Measurements from ENCODE around the gene GADD45A. TPM values are rescaled to one million over a fixed set of nuclear protein-coding genes. Genes with fewer than 3 reads are reported as not detected.

GADD45A gene
- total RNA-seq, 1 donor from 2014 or later, result 16.4 TPM

- Histone ChIP-seq H3K4me3 (no peak overlapping the region), H3K27me3 (no peaks in the 10 kb centered on the region), H3K36me3 (no peaks in the 10 kb centered on the region), H3K27ac (no peak overlapping the region), H3K4me1 (peaks cover 17% of the 10 kb centered on the region), H3K9me3 (no peaks in the 10 kb centered on the region)
- intact Hi-C loops (cut with DNase I), result no loop called here
- no peak for TF ChIP-seq CTCF (IDR thresholded peaks at IDR 0.05)
- DNase-seq, result no peak
- ATAC-seq, result no peak
Measured at GRCh38 chr1:67676946-67677345, 8.1 kb upstream of the GADD45A start.

- no peak for TF ChIP-seq CTCF (IDR thresholded peaks at IDR 0.05)
- no peak overlapping the region for H3K27ac ChIP-seq
- H3K36me3 ChIP-seq, result no peaks in the 10 kb centered on the region
- no peak for DNase-seq
- no peak overlapping the region for H3K4me3 ChIP-seq
- no peaks in the 10 kb centered on the region for H3K9me3 ChIP-seq
- no peaks in the 10 kb centered on the region for H3K27me3 ChIP-seq
- no peak for ATAC-seq
- H3K4me1 ChIP-seq, result peaks cover 17% of the 10 kb centered on the region
- intact Hi-C loops (cut with DNase I), result no loop called here
Measured at GRCh38 chr1:67677408-67677807, 7.6 kb upstream of the GADD45A start.

GRCh38 chr1:67677930-67678329, 7.1 kb upstream of the GADD45A start:
- no peaks in the 10 kb centered on the region for H3K9me3 ChIP-seq
- peaks cover 17% of the 10 kb centered on the region for H3K4me1 ChIP-seq
- H3K27ac ChIP-seq, result no peak overlapping the region
- ATAC-seq (no peak), DNase-seq (no peak)
- H3K27me3 ChIP-seq, result no peaks in the 10 kb centered on the region
- H3K36me3 ChIP-seq, result no peaks in the 10 kb centered on the region
- H3K4me3 ChIP-seq, result no peak overlapping the region
- intact Hi-C loops (cut with DNase I), result no loop called here
- TF ChIP-seq CTCF (IDR thresholded peaks at IDR 0.05), result no peak

- no peak for TF ChIP-seq CTCF (IDR thresholded peaks at IDR 0.05)
- Histone ChIP-seq H3K27ac (no peak overlapping the region), H3K27me3 (no peaks in the 10 kb centered on the region), H3K9me3 (no peaks in the 10 kb centered on the region), H3K36me3 (no peaks in the 10 kb centered on the region), H3K4me3 (no peak overlapping the region), H3K4me1 (peaks cover 14% of the 10 kb centered on the region)
- DNase-seq (no peak), ATAC-seq (no peak)
- intact Hi-C loops (cut with DNase I), result no loop called here
Measured at GRCh38 chr1:67679691-67680090, 5.3 kb upstream of the GADD45A start.

- Histone ChIP-seq H3K4me3 (no peak overlapping the region), H3K27ac (no peak overlapping the region), H3K27me3 (no peaks in the 10 kb centered on the region), H3K9me3 (no peaks in the 10 kb centered on the region), H3K4me1 (peaks cover 7% of the 10 kb centered on the region), H3K36me3 (no peaks in the 10 kb centered on the region)
- no peak for TF ChIP-seq CTCF (IDR thresholded peaks at IDR 0.05)
- intact Hi-C loops (cut with DNase I), result no loop called here
- ATAC-seq, result no peak
- no peak for DNase-seq
Measured at GRCh38 chr1:67680486-67680885, 4.5 kb upstream of the GADD45A start.

GRCh38 chr1:67682659-67683197, 2.3 kb upstream of the GADD45A start:
- Histone ChIP-seq H3K27ac (no peak overlapping the region), H3K36me3 (peaks cover 3% of the 10 kb centered on the region), H3K27me3 (no peaks in the 10 kb centered on the region), H3K4me1 (peaks cover 19% of the 10 kb centered on the region), H3K4me3 (no peak overlapping the region), H3K9me3 (no peaks in the 10 kb centered on the region)
- no peak for DNase-seq
- intact Hi-C loops (cut with DNase I), result no loop called here
- ATAC-seq, result no peak
- TF ChIP-seq CTCF (IDR thresholded peaks at IDR 0.05), result no peak
